ENCODE measurements around the gene RPAIN.
"Not testable (repeated sequence)": the region's sequence is repeated elsewhere in the genome, so short reads cannot be mapped to it uniquely, and the experiment has no call there.

GRCh38 chr17:5431234-5431633, 11.3 kb downstream of the RPAIN start:
- not testable (repeated sequence) for TF ChIP-seq EZH2 (IDR thresholded peaks at IDR 0.05; ENCODE audit: insufficient read depth, poor library complexity, severe bottlenecking); EZH2phosphoT487 (IDR thresholded peaks at IDR 0.05; ENCODE audit: insufficient read depth, low read depth)
